HG03457 (cell line): Measurements from ENCODE around the gene UBXN10.
"Not testable (repeated sequence)": the region's sequence is repeated elsewhere in the genome, so short reads cannot be mapped to it uniquely, and the experiment has no call there.

Source experiments
- ATAC-seq: cut with Tn5 transposase; IDR thresholded peaks from one replicate; pipeline ENCODE4 v1.9.1; 2021; ENCODE audit warnings: moderate number of reproducible peaks; ENCODE audit not compliant: unreplicated experiment

UBXN10 gene

DNA sequence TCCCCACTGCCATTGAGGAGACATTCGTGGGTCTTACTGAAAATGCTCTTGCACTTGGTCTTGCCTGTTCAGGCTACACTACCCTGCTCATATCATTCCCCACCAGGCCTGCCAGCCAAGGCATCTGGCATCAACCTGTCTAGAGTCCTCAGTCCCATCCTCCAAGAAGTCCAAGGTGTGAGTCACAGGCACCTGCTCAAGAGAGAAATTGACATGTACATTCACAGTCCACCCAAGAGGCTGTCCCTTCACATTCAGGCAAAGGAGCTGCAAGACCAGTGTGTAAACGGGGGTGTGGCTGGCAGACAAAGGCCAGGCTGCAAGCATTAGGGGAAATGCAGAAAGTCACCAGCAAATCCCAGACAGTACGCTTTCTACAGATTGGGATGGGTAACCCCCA lies 13.5 kb downstream of the UBXN10 start:
- ATAC-seq, result no peak

DNA sequence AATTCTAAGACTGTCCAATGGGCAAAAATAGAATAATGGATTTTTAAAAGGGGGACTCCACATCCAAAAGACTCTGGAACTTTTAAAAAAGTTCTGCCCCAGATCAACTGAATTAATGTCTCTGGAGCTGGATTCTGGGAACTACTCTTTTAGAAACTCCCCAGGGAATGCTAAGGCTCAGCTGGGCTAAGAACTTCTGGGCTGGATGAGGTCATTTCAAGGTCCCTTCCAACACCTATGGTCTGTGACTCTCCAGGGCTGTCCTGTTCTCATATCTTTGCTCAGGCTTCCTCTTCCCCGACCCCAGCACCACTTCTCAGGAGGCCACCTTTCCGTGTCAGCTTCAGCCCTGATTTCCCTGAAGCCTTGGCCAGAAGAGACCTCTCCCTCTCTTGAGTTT lies 13.9 kb downstream of the UBXN10 start:
- ATAC-seq, result no peak

- ATAC-seq, result no peak
These were observed 15.1 kb downstream of the UBXN10 start for GRCh38 chr1:20200966-20201365.

DNA sequence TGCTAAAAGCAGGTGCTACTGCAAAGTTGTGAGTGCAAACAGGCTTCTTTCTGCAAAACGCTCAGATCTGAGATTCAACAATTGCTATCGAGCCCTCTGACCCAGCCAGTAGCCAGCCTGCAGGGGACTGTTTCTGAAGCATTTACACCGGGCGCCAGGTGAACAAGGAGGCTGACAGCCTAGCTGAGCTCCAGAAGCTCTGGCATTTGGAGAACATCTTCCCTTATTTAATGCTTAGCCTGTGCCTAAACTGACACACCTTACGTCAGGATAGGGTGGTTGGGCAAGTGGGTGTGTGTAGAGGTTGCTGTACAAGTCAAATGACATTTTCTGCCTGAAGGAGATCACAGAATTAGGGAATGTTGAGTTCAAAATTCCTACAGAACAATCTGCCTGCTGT lies 16.3 kb downstream of the UBXN10 start:
- no peak for ATAC-seq

GRCh38 chr1:20207546-20207945 lies 21.6 kb downstream of the UBXN10 start:
- no peak for ATAC-seq

DNA sequence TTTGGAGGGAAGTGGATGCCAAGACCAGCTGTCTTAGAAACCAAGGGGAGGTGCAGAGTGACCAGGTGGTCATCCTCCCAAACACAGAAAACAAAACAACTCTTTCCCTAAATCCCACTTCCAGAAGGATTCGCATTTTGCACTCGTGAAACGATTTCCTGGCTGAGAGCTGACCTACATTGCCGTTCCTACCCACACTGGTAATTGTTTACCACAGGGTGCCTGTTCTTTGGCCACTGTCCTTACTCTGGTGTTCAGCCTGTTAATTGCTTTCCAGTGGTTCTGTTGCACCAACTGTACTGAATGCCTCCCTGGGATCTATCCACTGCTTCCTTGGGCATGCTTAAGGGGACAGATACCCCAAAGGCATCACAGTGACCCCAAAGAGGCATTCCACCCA lies 23.6 kb downstream of the UBXN10 start:
- ATAC-seq, result no peak

GRCh38 chr1:20210736-20211460 lies 25.0 kb downstream of the UBXN10 start:
- no peak for ATAC-seq

GRCh38 chr1:20211511-20211931 lies 25.6 kb downstream of the UBXN10 start:
- ATAC-seq, result no peak

DNA sequence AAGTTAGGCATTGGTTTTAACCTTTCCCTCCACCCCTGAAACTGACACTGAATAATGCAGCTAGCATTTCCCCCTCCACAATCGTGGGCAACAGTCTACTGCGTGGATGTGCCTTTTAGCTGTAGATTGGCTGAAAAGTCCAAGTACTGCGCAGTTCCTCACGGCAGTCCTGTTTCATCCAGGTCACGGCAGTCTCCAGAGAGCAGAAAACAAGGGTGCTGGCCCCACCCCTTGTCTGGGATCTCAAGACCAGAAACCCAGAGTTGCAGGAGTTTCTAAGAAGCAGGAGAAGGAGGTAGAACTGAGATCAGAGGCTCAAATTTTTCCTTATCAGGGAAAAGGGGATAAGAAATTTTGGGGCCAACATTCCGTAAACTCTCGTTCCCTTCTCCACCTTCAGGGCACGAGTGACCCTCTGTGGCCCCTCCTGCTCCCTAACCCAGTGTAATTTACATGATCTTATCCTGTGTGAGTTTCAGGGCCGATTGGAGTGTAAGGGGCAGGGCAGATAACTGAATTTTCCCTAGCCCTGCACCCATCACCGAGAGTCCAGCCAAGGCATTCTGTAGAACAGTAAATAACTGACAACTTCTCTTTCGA lies 26.3 kb downstream of the UBXN10 start:
- no peak for ATAC-seq

- no peak for ATAC-seq
These were observed 26.9 kb downstream of the UBXN10 start for GRCh38 chr1:20212685-20213331.

GRCh38 chr1:20215716-20216115 lies 29.8 kb downstream of the UBXN10 start:
- no peak for ATAC-seq

DNA sequence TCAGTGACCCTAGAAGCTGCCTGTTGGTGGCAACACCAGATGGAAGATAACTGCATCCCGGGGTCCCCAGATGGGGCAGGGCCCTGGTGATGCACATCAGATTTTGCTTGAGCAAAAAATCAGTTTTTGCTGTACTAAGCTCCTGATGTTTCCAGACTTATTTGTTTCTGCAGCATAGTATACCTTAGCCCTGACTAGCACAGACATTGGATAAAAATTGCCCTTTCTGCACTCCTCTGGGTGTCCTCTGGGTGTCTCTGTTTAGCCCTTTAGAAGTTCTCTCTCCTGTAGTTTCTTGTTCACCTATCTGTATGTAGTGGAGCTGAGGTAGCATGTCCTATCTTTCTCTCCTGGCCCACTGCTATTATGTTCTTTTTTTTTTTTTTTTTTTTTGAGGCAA lies 30.7 kb downstream of the UBXN10 start:
- no peak for ATAC-seq

DNA sequence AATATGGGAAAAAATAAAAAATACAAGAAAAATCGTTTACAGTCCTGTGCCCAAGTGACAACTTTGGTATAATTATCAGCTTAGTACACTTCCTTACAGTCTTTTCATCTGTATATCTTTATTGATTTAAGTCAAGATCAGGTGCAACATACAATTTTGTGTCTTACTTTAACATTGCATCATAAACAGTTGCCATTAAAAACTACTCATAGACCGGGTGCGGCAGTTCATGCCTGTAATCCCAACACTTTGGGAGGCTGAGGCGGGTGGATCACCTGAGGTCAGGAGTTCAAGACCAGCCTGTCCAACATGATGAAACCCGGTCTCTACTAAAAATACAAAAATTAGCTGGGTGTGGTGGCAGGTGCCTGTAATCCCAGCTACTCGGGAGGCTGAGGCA lies 33.2 kb downstream of the UBXN10 start:
- not testable (repeated sequence) for ATAC-seq

GRCh38 chr1:20220036-20220435 lies 34.1 kb downstream of the UBXN10 start:
- ATAC-seq, result no peak

DNA sequence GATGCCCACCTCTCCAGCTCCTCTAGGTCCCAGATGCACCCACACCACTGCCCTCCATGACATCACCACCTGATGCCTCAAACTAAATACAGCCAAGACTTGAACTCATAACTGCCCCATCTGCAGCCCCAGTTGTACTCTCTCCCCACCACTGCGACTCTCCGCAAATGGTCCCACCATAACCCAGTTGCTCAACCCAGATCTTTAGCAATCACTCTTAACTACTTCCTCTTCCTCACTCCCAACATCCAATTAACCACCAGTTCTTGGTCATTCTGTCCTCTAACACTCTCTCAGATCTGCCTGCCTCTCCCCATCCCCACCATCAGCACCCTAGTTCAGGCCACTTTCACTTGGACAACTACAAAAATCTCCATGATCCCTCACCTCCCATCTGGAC lies 37.2 kb downstream of the UBXN10 start:
- ATAC-seq, result no peak

DNA sequence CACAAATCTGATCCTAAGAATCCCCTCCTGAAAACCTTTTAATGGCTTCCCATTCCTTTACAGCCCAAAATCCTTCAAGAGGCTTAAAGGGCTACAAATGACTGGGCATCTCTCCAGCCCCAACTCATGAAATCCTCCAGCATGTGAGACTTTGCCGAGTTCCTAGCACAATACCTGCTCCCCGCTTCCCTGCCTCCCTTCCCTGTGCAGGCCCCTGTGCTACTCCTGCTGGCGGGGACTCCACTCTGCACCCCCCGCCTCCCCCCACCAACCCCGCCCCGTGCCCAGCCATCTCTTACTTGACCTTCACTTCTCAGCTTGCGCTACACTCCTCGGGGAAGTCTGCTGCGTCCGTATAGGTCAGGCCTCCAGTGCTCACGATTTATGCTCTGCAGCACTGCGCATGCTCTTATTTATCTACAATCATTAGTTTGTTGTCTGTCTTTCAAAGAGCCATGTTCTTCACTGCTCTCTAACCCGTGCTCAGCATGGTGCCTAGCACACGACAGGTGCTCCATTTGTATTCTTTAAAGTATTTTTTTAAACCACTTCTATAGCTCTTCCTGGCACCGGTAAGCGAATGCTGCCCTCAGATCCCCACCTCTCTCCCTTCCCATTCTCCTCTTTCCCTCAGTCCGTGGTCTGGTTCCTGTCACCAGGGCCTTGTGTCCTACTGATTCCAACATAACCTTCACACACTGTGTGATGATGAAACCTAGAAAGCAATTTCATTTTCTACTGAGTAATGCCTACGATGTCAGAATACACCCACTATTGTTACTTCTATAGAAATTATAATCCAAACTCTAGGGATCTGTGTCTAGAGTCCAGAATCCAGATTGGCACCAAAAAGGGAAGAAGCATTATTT lies 37.9 kb downstream of the UBXN10 start:
- no peak for ATAC-seq

DNA sequence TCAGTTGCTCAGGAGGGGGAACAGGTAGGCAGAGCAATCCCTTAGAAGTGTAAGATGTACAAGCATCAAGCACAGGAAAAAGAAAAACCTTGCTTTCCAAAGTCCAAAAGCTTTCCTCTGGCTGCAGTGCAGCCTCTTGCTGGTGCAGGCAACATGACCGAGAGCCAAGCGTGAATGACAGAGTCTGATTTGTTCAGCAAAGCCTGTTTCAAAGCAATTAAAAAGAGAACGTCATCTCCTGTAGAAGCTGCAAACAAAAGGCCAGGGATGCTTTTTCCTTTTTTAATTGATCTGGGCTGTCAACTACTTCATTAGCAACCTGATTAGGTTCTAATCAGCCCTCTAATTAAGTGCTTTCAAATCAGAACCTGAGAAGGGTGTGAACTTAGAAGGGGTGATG lies 38.6 kb downstream of the UBXN10 start:
- no peak for ATAC-seq

- ATAC-seq, result no peak
These were observed 41.8 kb downstream of the UBXN10 start for GRCh38 chr1:20227704-20228103.

DNA sequence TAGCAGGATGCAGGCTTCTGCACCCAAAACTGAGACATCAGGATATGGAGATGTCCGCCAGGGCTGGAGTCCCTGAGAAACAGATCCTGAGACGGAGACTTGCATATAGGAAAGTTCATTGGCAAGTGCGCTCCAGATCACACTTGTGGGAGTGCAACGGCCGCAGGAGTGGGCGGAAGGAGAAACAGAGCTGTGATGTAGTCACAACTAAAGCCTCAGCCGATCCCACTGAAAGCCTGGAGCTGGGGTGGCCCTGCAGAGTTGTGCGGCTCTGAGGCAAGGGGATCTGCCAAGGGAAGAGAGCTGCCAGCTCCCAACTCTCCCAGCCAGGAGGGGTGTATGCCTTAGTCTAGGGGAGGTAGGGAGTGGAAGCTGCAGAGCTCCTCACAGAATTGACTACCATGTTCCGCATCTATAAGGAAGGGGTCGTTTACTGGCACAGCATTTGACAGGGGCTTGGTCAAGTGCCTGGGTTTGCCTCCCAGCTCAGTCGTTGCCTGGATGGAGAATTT lies 42.5 kb downstream of the UBXN10 start:
- ATAC-seq, result no peak

DNA sequence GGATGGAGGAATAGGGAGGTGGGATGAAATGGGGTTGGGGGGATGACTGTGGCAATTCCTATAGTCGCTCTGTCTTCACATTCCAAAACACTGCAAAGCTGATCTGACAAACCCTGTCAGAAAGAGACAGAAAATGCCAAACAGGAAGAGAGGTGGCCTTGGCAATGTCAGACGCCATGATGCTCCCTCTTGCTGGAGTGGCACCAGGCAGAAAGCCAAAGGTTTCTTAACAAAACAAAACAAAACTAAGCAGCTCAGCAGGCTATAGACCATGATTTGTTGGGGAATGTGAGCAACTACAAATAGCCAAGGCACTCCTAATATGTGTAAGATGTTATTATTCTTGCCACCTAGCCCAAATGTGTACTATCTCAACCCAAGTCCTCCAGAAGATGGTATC lies 43.3 kb downstream of the UBXN10 start:
- ATAC-seq, result no peak

DNA sequence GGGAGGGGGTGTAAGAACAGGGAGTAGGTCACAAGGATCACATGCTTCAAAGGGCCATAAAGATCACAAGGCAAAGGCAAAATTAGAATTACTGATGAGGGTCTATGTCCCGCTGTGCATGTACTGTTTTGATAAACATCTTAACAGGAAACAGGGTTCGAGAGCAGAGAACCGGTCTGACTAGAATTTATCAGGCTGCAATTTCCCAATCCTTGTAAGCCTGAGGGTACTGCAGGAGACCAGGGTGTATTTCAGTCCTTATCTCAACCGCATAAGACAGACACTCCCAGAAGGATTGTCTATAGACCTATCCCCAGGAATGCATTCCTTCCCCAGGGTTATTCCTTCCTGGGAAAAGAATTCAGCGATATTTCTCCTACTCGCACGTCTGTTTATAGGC lies 46.7 kb downstream of the UBXN10 start:
- ATAC-seq, result not testable (repeated sequence)
